HG03565 (cell line): Measurements from ENCODE around the gene RERE.
"Not testable (repeated sequence)": the region's sequence is repeated elsewhere in the genome, so short reads cannot be mapped to it uniquely, and the experiment has no call there.

Experiments used
- ATAC-seq: cut with Tn5 transposase; IDR thresholded peaks from one replicate; pipeline ENCODE4 v1.9.1; 2021; ENCODE audit warnings: mild to moderate bottlenecking, moderate library complexity; ENCODE audit not compliant: unreplicated experiment

The RERE gene

GRCh38 chr1:8844501-8845006, 27.1 kb upstream of the RERE start:
- no peak for ATAC-seq

DNA sequence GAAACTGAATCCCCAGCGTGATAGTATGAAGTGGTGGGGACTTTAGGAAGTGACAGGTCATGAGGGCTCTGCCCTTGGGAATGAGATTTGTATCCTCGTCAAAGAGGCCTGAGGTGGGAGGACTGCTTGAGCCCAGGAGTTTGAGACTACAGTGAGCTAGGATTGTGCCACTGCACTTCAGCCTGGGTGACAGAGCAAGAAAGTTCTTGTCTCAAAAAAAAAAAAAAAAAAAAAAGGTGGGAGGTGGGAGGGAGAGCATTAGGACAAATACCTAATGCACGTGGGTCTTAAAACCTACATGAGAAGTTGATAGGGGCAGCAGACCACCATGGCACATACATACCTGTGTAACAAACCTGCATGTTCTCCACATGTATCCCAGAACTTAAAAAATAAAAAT, 24.0 kb upstream of the RERE start:
- ATAC-seq: no peak

GRCh38 chr1:8839990-8840389, 22.6 kb upstream of the RERE start:
- no peak for ATAC-seq

DNA sequence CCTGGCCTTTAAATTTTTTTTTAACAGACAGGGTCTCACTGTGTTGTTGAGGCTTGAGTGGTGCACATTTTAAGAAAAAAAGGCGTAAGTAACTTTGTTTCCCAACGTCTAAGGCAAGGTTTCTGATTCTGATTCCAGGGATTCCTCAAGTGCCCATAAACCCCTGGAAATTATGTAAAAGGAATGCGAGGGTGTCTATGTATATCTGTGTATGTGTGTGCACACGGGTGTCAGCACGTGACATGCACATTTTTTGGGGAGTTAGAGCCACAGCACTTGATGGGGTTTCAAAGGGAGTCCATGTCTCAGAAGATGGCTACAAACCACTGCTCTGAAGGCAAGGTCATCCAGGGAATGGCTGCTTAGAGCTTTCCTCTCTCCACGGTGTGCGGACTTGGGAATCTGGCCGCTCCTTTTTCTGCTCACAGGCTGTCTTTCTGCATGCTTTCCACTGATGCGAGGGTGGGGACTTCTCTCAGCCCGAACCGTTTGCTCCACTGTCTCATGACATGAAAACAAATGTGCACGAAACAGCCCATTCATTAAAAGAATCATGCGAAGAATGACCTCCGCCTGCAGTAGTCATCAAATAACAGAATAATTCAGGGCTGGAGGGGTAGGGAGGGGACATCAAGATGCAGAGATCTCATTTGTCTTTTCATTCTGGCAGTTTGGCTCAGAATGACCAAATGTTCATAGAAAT, 18.7 kb upstream of the RERE start:
- no peak for ATAC-seq

GRCh38 chr1:8831340-8831739, 13.9 kb upstream of the RERE start:
- no peak for ATAC-seq

GRCh38 chr1:8830732-8831131, 13.3 kb upstream of the RERE start:
- ATAC-seq: not testable (repeated sequence)

GRCh38 chr1:8825985-8826481, 8.6 kb upstream of the RERE start:
- no peak for ATAC-seq

- ATAC-seq: no peak
Observed at GRCh38 chr1:8823295-8823664, 5.8 kb upstream of the RERE start.

DNA sequence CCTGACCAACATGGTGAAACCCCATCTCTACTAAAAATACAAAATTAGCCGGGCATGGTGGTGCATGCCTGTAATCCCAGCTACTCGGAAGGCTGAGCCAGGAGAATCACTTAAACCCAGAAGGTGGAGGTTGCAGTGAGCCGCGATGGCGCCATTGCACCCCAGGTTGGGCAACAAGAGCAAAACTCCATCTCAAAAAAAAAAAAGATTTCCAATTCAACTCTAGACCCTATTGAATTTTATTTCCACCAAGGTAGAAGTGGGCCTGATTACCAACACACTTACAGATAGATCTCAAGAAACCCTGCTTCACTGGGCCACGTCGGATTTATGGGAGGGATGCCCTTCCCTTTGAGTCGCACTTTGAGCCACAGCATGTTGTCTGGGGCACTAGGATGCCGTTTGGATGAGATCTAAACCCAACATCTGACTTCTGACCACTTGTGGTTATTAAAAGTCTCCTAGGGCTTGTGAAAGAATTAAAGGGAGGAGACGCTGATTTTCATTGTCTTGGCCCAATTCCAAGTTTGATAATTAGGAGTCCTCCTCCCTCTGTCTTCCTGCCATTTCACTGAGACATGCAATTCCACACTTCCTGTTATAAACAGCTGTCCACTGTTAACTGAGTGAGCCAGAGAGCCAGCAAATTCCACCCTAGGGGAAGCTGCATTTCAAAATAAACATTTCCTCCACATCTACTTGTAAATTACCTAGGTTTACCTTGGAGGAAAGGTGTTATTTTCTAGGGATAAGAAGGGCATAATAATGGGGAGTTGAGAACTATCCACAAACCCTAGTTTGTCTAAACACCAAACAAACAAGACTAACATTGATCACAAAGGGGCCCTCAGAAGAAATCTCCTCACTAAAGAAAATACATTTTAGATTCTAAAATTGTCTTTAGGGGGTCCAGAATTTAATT, 5.2 kb upstream of the RERE start:
- no peak for ATAC-seq

- no peak for ATAC-seq
Observed at GRCh38 chr1:8821084-8821483, 3.6 kb upstream of the RERE start.

GRCh38 chr1:8818789-8819188, 1.3 kb upstream of the RERE start:
- not testable (repeated sequence) for ATAC-seq

- ATAC-seq: no peak
Observed at GRCh38 chr1:8818325-8818775, 910 bp upstream of the RERE start.

GRCh38 chr1:8816831-8817411, 519 bp downstream of the RERE start:
- ATAC-seq: no peak

GRCh38 chr1:8816264-8816663, 1.2 kb downstream of the RERE start:
- ATAC-seq: no peak

- no peak for ATAC-seq
Observed at GRCh38 chr1:8815582-8816151, 1.8 kb downstream of the RERE start.

GRCh38 chr1:8814865-8815264, 2.6 kb downstream of the RERE start:
- no peak for ATAC-seq

DNA sequence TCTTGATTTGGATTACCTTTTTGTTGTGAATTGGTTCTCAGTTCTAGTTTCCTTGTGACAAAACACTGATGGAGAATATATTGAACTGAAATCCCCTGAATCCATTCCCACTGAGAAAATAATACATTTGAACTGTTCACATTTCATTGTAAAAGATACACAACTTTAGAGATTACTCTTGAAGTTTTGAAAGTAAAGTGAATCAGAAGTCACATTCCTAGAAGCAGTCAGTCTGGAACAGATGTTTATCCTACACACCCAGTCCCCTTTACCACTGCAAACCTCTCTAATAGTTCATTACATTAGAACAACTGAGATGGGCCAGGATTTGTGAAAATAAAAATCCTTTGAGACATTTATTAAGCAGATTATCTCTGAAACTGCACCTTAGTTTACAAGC, 3.4 kb downstream of the RERE start:
- ATAC-seq: no peak

DNA sequence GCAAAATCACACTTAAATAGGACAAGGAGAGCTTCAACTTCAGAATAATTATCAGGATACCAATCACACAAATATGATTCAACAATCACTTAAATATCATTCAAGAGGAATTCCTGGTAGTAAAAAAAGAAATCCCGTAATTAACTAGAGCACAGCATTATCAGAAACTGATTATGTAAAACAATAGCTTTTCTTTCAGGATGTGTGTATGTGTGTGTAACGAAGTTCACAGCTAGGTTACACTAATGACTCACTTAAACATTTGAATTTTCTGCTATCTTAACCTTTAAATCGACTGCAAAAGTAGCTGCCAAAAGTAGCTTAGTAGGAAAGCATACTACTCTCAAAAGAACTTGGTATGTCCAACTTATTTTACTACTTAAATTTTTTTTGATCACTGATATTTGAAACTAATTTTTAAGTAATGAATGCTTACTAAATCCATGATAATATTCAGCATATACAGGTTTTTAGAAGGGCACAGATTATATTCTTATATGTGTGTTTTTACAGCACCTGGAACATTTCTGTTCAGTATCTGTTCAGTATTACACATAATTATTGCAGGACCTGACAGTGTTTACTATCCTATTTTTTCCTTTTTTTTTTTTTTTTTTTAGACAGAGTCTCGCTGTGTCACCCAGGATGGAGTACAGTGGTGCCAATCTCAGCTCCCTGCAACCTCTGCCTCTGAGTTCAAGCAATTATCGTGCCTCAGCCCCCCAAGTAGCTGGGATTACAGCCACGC, 4.2 kb downstream of the RERE start:
- no peak for ATAC-seq

- no peak for ATAC-seq
Observed at GRCh38 chr1:8812081-8812480, 5.4 kb downstream of the RERE start.

- no peak for ATAC-seq
Observed at GRCh38 chr1:8810987-8811386, 6.5 kb downstream of the RERE start.
